ENCODE results near the gene MYH1. TPM values are rescaled to one million over a fixed set of nuclear protein-coding genes. Genes with fewer than 3 reads are reported as not detected.

Gene MYH1
- total and polyA plus RNA-seq, 10 of the 15 experiments (the other 5 are each of a cell fraction or from before 2014, with no cell fraction given): 0.01 TPM; not detected in 9

- DNase-seq (ENCODE audit: low read depth, low spot score) (no peak), ATAC-seq (no peak), FAIRE-seq (no peak)
- no peaks in the 10 kb centered on the region for H3K27me3 ChIP-seq (replicated peaks in 1 of 2; ENCODE audit: control insufficient read depth in 2 of 2, insufficient read depth in 2 of 2, low read length in 1 of 2)
- no peaks in the 10 kb centered on the region for H3K36me3 ChIP-seq (ENCODE audit: control insufficient read depth in 2 of 2, insufficient read depth in 2 of 2, low read length in 1 of 2)
- intact Hi-C loops (cut with micrococcal nuclease; ENCODE audit: unreplicated experiment): no loop called here
- no peak overlapping the region for H3K4me3 ChIP-seq
- H2AFZ ChIP-seq (ENCODE audit: control insufficient read depth, low read depth, low read length): no peak overlapping the region
- H3K9me3 ChIP-seq (replicated peaks; ENCODE audit: control insufficient read depth, insufficient read depth, low read length): no peaks in the 10 kb centered on the region
- no TSS peak for BruUV-seq (replicated peaks)
- POLR2A ChIA-PET: no interaction called here
- CTCF ChIA-PET: no interaction called here
- H3K4me2 ChIP-seq (ENCODE audit: control insufficient read depth, insufficient read depth): no peak overlapping the region
- SMC1A ChIA-PET (ENCODE audit: uncharacterized antibody, unreplicated experiment): no interaction called here
- H3K27ac ChIP-seq (ENCODE audit: control insufficient read depth, insufficient read depth): no peak overlapping the region
- RAD21 ChIA-PET (ENCODE audit: unreplicated experiment): no interaction called here
- H3K4me1 ChIP-seq (ENCODE audit: control insufficient read depth, insufficient read depth, low read length): no peaks in the 10 kb centered on the region
- no peak overlapping the region for H3K9ac ChIP-seq (ENCODE audit: control insufficient read depth, insufficient read depth, low read length)
- no peaks in the 10 kb centered on the region for H3K79me2 ChIP-seq (ENCODE audit: control insufficient read depth, insufficient read depth, low read length)
- no peaks in the 10 kb centered on the region for H4K20me1 ChIP-seq (ENCODE audit: control insufficient read depth, insufficient read depth)
- in situ Hi-C loops (cut with MboI): no loop called here
- WGBS (ENCODE audit: insufficient coverage, insufficient replicate concordance, low lambda C conversion rate, missing lambda C conversion rate): 25% methylated on average over 1 of the region's 1 CpG
- TF ChIP-seq SIX5 (IDR thresholded peaks at IDR 0.05; ENCODE audit: low read depth, low read length, severe bottlenecking): no peak
- TF ChIP-seq HSF1 (IDR thresholded peaks at IDR 0.05; ENCODE audit: low read depth, low read length): no peak
- no peak for TF ChIP-seq CUX1 (IDR thresholded peaks at IDR 0.05; ENCODE audit: insufficient replicate concordance, low read depth, low read length)
- TF ChIP-seq FOS (IDR thresholded peaks at IDR 0.05; ENCODE audit: borderline replicate concordance, extremely low read depth, insufficient read length): no peak
- no peak for TF ChIP-seq TAF1 (IDR thresholded peaks at IDR 0.05; ENCODE audit: borderline replicate concordance, low read depth, low read length)
- TF ChIP-seq IKZF1 (conservative IDR thresholded peaks at IDR 0.05): no peak
- TF ChIP-seq SMARCA5 (IDR thresholded peaks at IDR 0.05): no peak
- no peak for TF ChIP-seq ZNF384 (IDR thresholded peaks at IDR 0.05; ENCODE audit: borderline replicate concordance, low read depth, low read length)
- TF ChIP-seq ZBED1 (IDR thresholded peaks at IDR 0.05; ENCODE audit: borderline replicate concordance): no peak
- no peak for TF ChIP-seq E2F8 (IDR thresholded peaks at IDR 0.05; ENCODE audit: low read depth, partially characterized antibody)
- TF ChIP-seq E4F1 (IDR thresholded peaks at IDR 0.05; ENCODE audit: borderline replicate concordance, partially characterized antibody): no peak
- TF ChIP-seq NFIC (IDR thresholded peaks at IDR 0.05; ENCODE audit: low read depth, low read length): no peak
- TF ChIP-seq PAX8 (IDR thresholded peaks at IDR 0.05): no peak
Observed at GRCh38 chr17:10477701-10478100, 40.6 kb downstream of the MYH1 start.
